ENCODE data around the gene KANK4.

Gene KANK4

DNA sequence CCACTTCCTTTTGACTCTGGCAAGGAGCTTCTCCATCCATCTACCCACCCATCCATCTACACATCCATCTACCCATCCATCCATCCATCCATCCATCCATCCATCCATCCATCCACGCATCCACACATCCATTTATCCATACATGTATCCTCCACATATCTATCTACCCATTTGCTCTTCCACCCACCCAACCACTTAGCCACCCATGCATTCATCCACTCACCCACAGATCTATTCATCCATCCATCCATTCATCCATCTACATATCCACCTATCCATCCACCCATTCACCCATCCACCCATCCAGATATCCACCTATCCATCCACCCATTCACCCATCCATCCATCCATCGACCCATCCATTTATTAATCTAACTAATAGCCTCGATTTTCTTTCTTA lies 23.0 kb upstream of the KANK4 start:
- TF ChIP-seq ZFP30 (CRISPR knock-in tag; IDR thresholded peaks at IDR 0.05): no peak
- TF ChIP-seq OSR1 (CRISPR knock-in tag; IDR thresholded peaks at IDR 0.05): no peak
- TF ChIP-seq CSDC2 (CRISPR knock-in tag; IDR thresholded peaks at IDR 0.05): no peak
- no peak for TF ChIP-seq ZNF8 (CRISPR knock-in tag; IDR thresholded peaks at IDR 0.05)
- no peak for TF ChIP-seq ZNF70 (CRISPR knock-in tag; IDR thresholded peaks at IDR 0.05)
- TF ChIP-seq ZC3H10 (CRISPR knock-in tag; IDR thresholded peaks at IDR 0.05): no peak
- TF ChIP-seq RARB (CRISPR knock-in tag; IDR thresholded peaks at IDR 0.05): no peak
- TF ChIP-seq PPARA (CRISPR knock-in tag; IDR thresholded peaks at IDR 0.05; ENCODE audit: borderline replicate concordance): no peak
- no peak for TF ChIP-seq ZNF565 (CRISPR knock-in tag; conservative IDR thresholded peaks at IDR 0.05; ENCODE audit: low read depth)
- no peak for TF ChIP-seq TCF4 (CRISPR knock-in tag; IDR thresholded peaks at IDR 0.05; ENCODE audit: borderline replicate concordance)
- TF ChIP-seq BACH2 (CRISPR knock-in tag; IDR thresholded peaks at IDR 0.05; ENCODE audit: borderline replicate concordance): no peak
- no peak for TF ChIP-seq ZFP3 (CRISPR knock-in tag; IDR thresholded peaks at IDR 0.05)
- no peak for TF ChIP-seq ISL1 (CRISPR knock-in tag; IDR thresholded peaks at IDR 0.05)
- TF ChIP-seq TOX (CRISPR knock-in tag; IDR thresholded peaks at IDR 0.05; ENCODE audit: borderline replicate concordance): no peak
- TF ChIP-seq, protein P1, sequence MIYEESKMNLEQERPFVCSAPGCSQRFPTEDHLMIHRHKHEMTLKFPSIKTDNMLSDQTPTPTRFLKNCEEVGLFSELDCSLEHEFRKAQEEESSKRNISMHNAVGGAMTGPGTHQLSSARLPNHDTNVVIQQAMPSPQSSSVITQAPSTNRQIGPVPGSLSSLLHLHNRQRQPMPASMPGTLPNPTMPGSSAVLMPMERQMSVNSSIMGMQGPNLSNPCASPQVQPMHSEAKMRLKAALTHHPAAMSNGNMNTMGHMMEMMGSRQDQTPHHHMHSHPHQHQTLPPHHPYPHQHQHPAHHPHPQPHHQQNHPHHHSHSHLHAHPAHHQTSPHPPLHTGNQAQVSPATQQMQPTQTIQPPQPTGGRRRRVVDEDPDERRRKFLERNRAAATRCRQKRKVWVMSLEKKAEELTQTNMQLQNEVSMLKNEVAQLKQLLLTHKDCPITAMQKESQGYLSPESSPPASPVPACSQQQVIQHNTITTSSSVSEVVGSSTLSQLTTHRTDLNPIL (CRISPR knock-in tag; IDR thresholded peaks at IDR 0.05; ENCODE audit: low read depth): no peak
- TF ChIP-seq, protein P2, sequence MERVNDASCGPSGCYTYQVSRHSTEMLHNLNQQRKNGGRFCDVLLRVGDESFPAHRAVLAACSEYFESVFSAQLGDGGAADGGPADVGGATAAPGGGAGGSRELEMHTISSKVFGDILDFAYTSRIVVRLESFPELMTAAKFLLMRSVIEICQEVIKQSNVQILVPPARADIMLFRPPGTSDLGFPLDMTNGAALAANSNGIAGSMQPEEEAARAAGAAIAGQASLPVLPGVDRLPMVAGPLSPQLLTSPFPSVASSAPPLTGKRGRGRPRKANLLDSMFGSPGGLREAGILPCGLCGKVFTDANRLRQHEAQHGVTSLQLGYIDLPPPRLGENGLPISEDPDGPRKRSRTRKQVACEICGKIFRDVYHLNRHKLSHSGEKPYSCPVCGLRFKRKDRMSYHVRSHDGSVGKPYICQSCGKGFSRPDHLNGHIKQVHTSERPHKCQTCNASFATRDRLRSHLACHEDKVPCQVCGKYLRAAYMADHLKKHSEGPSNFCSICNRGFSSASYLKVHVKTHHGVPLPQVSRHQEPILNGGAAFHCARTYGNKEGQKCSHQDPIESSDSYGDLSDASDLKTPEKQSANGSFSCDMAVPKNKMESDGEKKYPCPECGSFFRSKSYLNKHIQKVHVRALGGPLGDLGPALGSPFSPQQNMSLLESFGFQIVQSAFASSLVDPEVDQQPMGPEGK (CRISPR knock-in tag; IDR thresholded peaks at IDR 0.05; ENCODE audit: borderline replicate concordance): no peak
- no peak for ATAC-seq

DNA sequence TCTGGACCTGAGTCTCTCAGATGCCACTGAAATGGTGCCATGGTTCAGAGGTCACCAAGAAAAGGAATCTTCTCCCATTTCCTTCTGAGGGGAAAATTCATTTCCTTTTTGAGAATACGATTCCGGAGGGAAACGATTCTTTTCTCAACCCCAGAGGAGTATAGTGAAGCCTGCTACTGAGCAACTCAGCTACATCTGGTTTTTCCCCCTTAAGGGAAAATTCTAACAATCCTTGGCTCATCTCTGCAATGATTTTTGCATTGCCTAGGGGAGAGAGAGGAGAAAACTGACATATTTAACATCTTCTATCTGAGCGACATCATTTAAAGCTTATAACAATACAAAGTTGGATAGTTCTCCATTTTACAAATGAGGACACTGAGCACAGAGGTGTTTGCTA lies 22.4 kb upstream of the KANK4 start:
- no peak for ATAC-seq
- TF ChIP-seq GLIS3 (CRISPR knock-in tag; IDR thresholded peaks at IDR 0.05) (no peak), ZNF8 (CRISPR knock-in tag; IDR thresholded peaks at IDR 0.05) (no peak), SNAI2 (CRISPR knock-in tag; IDR thresholded peaks at IDR 0.05) (no peak), TCF4 (CRISPR knock-in tag; IDR thresholded peaks at IDR 0.05; ENCODE audit: borderline replicate concordance) (no peak), ARNTL (CRISPR knock-in tag; IDR thresholded peaks at IDR 0.05; ENCODE audit: borderline replicate concordance, low read depth) (no peak), ISL1 (CRISPR knock-in tag; IDR thresholded peaks at IDR 0.05) (no peak), ZC3H10 (CRISPR knock-in tag; IDR thresholded peaks at IDR 0.05) (no peak), ZNF70 (CRISPR knock-in tag; IDR thresholded peaks at IDR 0.05) (no peak), ZFP3 (CRISPR knock-in tag; IDR thresholded peaks at IDR 0.05) (no peak), ZNF565 (CRISPR knock-in tag; conservative IDR thresholded peaks at IDR 0.05; ENCODE audit: low read depth) (no peak)
- TF ChIP-seq, protein P1 (CRISPR knock-in tag; IDR thresholded peaks at IDR 0.05; ENCODE audit: low read depth): no peak
- TF ChIP-seq, protein P2 (CRISPR knock-in tag; IDR thresholded peaks at IDR 0.05; ENCODE audit: borderline replicate concordance): no peak
- TF ChIP-seq, protein P3, sequence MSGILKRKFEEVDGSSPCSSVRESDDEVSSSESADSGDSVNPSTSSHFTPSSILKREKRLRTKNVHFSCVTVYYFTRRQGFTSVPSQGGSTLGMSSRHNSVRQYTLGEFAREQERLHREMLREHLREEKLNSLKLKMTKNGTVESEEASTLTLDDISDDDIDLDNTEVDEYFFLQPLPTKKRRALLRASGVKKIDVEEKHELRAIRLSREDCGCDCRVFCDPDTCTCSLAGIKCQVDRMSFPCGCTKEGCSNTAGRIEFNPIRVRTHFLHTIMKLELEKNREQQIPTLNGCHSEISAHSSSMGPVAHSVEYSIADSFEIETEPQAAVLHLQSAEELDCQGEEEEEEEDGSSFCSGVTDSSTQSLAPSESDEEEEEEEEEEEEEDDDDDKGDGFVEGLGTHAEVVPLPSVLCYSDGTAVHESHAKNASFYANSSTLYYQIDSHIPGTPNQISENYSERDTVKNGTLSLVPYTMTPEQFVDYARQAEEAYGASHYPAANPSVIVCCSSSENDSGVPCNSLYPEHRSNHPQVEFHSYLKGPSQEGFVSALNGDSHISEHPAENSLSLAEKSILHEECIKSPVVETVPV (CRISPR knock-in tag; IDR thresholded peaks at IDR 0.05): no peak

DNA sequence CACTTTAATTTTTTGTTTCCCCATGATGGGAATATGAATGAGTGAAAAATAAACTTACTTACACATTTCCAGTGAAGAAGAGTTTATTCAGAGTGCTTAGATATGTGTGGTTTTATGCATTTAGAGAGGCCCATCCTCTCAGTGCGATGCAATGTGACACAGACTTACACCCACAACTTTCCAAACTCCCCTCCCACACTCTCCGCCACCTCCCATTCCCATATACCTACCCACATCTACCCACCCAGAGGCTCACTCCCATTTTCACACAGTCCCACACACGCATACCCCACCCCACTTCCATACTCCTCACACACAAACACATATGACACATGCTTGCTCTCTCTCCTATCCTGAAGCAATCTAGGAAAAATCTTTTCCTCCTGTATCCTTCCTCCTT lies 21.9 kb upstream of the KANK4 start:
- ATAC-seq: no peak
- TF ChIP-seq PPARA (CRISPR knock-in tag; IDR thresholded peaks at IDR 0.05; ENCODE audit: borderline replicate concordance): no peak
- no peak for TF ChIP-seq TOX (CRISPR knock-in tag; IDR thresholded peaks at IDR 0.05; ENCODE audit: borderline replicate concordance)
- TF ChIP-seq ARNTL (CRISPR knock-in tag; IDR thresholded peaks at IDR 0.05; ENCODE audit: borderline replicate concordance, low read depth): no peak
- no peak for TF ChIP-seq OSR1 (CRISPR knock-in tag; IDR thresholded peaks at IDR 0.05)
- no peak for TF ChIP-seq ZFP3 (CRISPR knock-in tag; IDR thresholded peaks at IDR 0.05)
- no peak for TF ChIP-seq CSDC2 (CRISPR knock-in tag; IDR thresholded peaks at IDR 0.05)
- no peak for TF ChIP-seq GLIS3 (CRISPR knock-in tag; IDR thresholded peaks at IDR 0.05)
- TF ChIP-seq, protein P4, sequence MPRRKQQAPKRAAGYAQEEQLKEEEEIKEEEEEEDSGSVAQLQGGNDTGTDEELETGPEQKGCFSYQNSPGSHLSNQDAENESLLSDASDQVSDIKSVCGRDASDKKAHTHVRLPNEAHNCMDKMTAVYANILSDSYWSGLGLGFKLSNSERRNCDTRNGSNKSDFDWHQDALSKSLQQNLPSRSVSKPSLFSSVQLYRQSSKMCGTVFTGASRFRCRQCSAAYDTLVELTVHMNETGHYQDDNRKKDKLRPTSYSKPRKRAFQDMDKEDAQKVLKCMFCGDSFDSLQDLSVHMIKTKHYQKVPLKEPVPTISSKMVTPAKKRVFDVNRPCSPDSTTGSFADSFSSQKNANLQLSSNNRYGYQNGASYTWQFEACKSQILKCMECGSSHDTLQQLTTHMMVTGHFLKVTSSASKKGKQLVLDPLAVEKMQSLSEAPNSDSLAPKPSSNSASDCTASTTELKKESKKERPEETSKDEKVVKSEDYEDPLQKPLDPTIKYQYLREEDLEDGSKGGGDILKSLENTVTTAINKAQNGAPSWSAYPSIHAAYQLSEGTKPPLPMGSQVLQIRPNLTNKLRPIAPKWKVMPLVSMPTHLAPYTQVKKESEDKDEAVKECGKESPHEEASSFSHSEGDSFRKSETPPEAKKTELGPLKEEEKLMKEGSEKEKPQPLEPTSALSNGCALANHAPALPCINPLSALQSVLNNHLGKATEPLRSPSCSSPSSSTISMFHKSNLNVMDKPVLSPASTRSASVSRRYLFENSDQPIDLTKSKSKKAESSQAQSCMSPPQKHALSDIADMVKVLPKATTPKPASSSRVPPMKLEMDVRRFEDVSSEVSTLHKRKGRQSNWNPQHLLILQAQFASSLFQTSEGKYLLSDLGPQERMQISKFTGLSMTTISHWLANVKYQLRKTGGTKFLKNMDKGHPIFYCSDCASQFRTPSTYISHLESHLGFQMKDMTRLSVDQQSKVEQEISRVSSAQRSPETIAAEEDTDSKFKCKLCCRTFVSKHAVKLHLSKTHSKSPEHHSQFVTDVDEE (CRISPR knock-in tag; IDR thresholded peaks at IDR 0.05): no peak
- TF ChIP-seq, protein P5, sequence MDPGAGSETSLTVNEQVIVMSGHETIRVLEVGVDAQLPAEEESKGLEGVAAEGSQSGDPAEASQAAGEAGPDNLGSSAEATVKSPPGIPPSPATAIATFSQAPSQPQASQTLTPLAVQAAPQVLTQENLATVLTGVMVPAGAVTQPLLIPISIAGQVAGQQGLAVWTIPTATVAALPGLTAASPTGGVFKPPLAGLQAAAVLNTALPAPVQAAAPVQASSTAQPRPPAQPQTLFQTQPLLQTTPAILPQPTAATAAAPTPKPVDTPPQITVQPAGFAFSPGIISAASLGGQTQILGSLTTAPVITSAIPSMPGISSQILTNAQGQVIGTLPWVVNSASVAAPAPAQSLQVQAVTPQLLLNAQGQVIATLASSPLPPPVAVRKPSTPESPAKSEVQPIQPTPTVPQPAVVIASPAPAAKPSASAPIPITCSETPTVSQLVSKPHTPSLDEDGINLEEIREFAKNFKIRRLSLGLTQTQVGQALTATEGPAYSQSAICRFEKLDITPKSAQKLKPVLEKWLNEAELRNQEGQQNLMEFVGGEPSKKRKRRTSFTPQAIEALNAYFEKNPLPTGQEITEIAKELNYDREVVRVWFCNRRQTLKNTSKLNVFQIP (CRISPR knock-in tag; IDR thresholded peaks at IDR 0.05; ENCODE audit: borderline replicate concordance, low read depth): no peak
- no peak for TF ChIP-seq ZNF565 (CRISPR knock-in tag; conservative IDR thresholded peaks at IDR 0.05; ENCODE audit: low read depth)
- TF ChIP-seq, protein P2 (CRISPR knock-in tag; IDR thresholded peaks at IDR 0.05; ENCODE audit: borderline replicate concordance): no peak
- TF ChIP-seq ISL1 (CRISPR knock-in tag; IDR thresholded peaks at IDR 0.05): no peak
